HepG2 (cell line): ENCODE measurements around the gene GPER1. TPM values are rescaled to one million over a fixed set of nuclear protein-coding genes. Genes with fewer than 3 reads are reported as not detected.

Experiments used
- AGO2 ChIP-seq: fragments of 200-400 bp; formaldehyde crosslinking; optimal IDR thresholded peaks from 2 replicates; pipeline ENCODE3; 2017; ENCODE audit warnings: mild to moderate bottlenecking, low read depth, low read length, moderate library complexity
- ARID2 ChIP-seq: sonication (generic); formaldehyde crosslinking; IDR thresholded peaks from 2 replicates; pipeline ENCODE4 v1.8.1; 2022; ENCODE audit warnings: mild to moderate bottlenecking, missing genetic modification reagents, borderline replicate concordance
- ATRX ChIP-seq: sonication (generic); formaldehyde crosslinking; IDR thresholded peaks from 2 replicates; pipeline ENCODE4 v1.4.0; 2020; ENCODE audit warnings: missing genetic modification reagents, borderline replicate concordance
- FIP1L1 ChIP-seq: fragments of 200-400 bp; formaldehyde crosslinking; IDR thresholded peaks from 2 replicates; pipeline ENCODE4 v1.6.1; 2018; ENCODE audit warnings: low read depth, mild to moderate bottlenecking, low read length, moderate library complexity, borderline replicate concordance; ENCODE audit not compliant: insufficient read depth
- FOXK2 ChIP-seq: fragments of 450-650 bp; IDR thresholded peaks from 2 replicates; pipeline ENCODE4 v1.6.1; 2016
- HOXD1 ChIP-seq: sonication (generic); formaldehyde crosslinking; IDR thresholded peaks from 2 replicates; pipeline ENCODE4 v1.5.0; 2020; ENCODE audit warnings: missing genetic modification reagents
- IRF2 ChIP-seq: IDR thresholded peaks from 2 replicates; pipeline ENCODE4 v1.6.1; 2018; ENCODE audit warnings: missing genetic modification reagents, missing compliant biosample characterization
- KAT2B ChIP-seq: fragments of 150-350 bp; IDR thresholded peaks from 2 replicates; pipeline ENCODE4 v1.6.1; 2014; ENCODE audit warnings: low read depth, low read length, borderline replicate concordance
- MAFK ChIP-seq, 2 experiments: IDR thresholded peaks in 1 of 2; conservative IDR thresholded peaks in 1 of 2; 2 replicates each; pipeline ENCODE4 v1.6.1; 2011; ENCODE audit warnings: improper control_type of control experiment in 2 of 2, low read length in 2 of 2
- MTA3 ChIP-seq: sonication (generic); formaldehyde crosslinking; IDR thresholded peaks from 2 replicates; pipeline ENCODE4 v1.4.0; 2020; ENCODE audit warnings: missing genetic modification reagents
- POGZ ChIP-seq: sonication (generic); formaldehyde crosslinking; IDR thresholded peaks from 2 replicates; pipeline ENCODE4 v1.4.0; 2020; ENCODE audit warnings: mild to moderate bottlenecking, missing genetic modification reagents
- SALL2 ChIP-seq: sonication (generic); formaldehyde crosslinking; IDR thresholded peaks from 2 replicates; pipeline ENCODE4 v1.8.1; 2023; ENCODE audit warnings: mild to moderate bottlenecking, missing genetic modification reagents, inconsistent platforms
- TEAD3 ChIP-seq: optimal IDR thresholded peaks from 2 replicates; pipeline ENCODE3; 2016; ENCODE audit warnings: borderline replicate concordance
- YEATS2 ChIP-seq: sonication (generic); formaldehyde crosslinking; IDR thresholded peaks from 2 replicates; pipeline ENCODE4 v1.4.0; 2020; ENCODE audit warnings: missing genetic modification reagents, borderline replicate concordance
- ZNF260 ChIP-seq: sonication (generic); formaldehyde crosslinking; IDR thresholded peaks from 2 replicates; pipeline ENCODE4 v1.4.0; 2020; ENCODE audit warnings: missing genetic modification reagents, low read depth, mild to moderate bottlenecking, borderline replicate concordance
- ZNF263 ChIP-seq: sonication (generic); formaldehyde crosslinking; IDR thresholded peaks from 2 replicates; pipeline ENCODE4 v1.4.0; 2020; ENCODE audit warnings: missing genetic modification reagents
- ZNF367 ChIP-seq: sonication (generic); formaldehyde crosslinking; IDR thresholded peaks from 2 replicates; pipeline ENCODE4 v1.4.0; 2020; ENCODE audit warnings: missing genetic modification reagents, borderline replicate concordance
- ZNF451 ChIP-seq: sonication (generic); formaldehyde crosslinking; IDR thresholded peaks from 2 replicates; pipeline ENCODE4 v1.5.0; 2020; ENCODE audit warnings: mild to moderate bottlenecking, missing genetic modification reagents
- ZNF589 ChIP-seq: sonication (generic); formaldehyde crosslinking; conservative IDR thresholded peaks from 2 replicates; pipeline ENCODE4 v1.8.0; 2022; ENCODE audit warnings: mild to moderate bottlenecking, moderate library complexity, missing genetic modification reagents
- ZNF7 ChIP-seq: IDR thresholded peaks from 2 replicates; pipeline ENCODE4 v1.6.1; 2016; ENCODE audit warnings: missing biosample characterization, missing genetic modification reagents
- ZNF747 ChIP-seq: sonication (generic); formaldehyde crosslinking; IDR thresholded peaks from 2 replicates; pipeline ENCODE4 v1.8.1; 2023; ENCODE audit warnings: missing genetic modification reagents, mild to moderate bottlenecking, borderline replicate concordance
- ZNF850 ChIP-seq: sonication (generic); formaldehyde crosslinking; conservative IDR thresholded peaks from 2 replicates; pipeline ENCODE4 v1.9.0; 2021; ENCODE audit warnings: mild to moderate bottlenecking, missing genetic modification reagents
- ZSCAN31 ChIP-seq: sonication (generic); formaldehyde crosslinking; IDR thresholded peaks from 2 replicates; pipeline ENCODE4 v1.5.0; 2020; ENCODE audit warnings: low read depth, mild to moderate bottlenecking, missing genetic modification reagents
- polyA plus RNA-seq, 8 experiments: library from polyadenylated mRNA; depleted of rRNA in 3 of 8; stranded (reverse) in 7 of 8; unstranded in 1 of 8; fragments of >200 nt; fragmentation: Illumina TruSeq in 4 of 8; extraction: Trizol in 4 of 8; gene quantifications; 2 replicates each; pipeline versions ENCODE4 v1.2.1 to v1.2.3, GENCODE V29; 2011 to 2016; ENCODE audit warnings: low read depth in 4 of 8, missing spikeins in 1 of 8, mixed read lengths in 1 of 8; ENCODE audit not compliant: insufficient read depth in 1 of 8
- total RNA-seq, 5 experiments: library from RNA; depleted of rRNA; stranded (reverse); fragments of >200 nt; fragmentation: Illumina TruSeq; extraction: Trizol; gene quantifications; 2 replicates each; pipeline ENCODE4 v1.2.3, GENCODE V29; 2016; ENCODE audit warnings: low read depth in 1 of 5
- TF ChIP-seq, protein P1 (sequence below): fragments of 450-650 bp; IDR thresholded peaks from 2 replicates; pipeline ENCODE4 v1.6.1; 2016
- TF ChIP-seq, protein P2 (sequence below): sonication (generic); formaldehyde crosslinking; IDR thresholded peaks from 2 replicates; pipeline ENCODE4 v1.8.1; 2023; ENCODE audit warnings: mild to moderate bottlenecking, inconsistent platforms, moderate library complexity, missing genetic modification reagents, borderline replicate concordance
- TF ChIP-seq, protein P3 (sequence below): IDR thresholded peaks from 2 replicates; pipeline ENCODE4 v1.6.1; 2016; ENCODE audit warnings: low read depth, control low read depth

Gene GPER1
- total and polyA plus RNA-seq, 2 of the 13 experiments (the other 11 are each of a cell fraction or from before 2014, with no cell fraction given), result 12.7 to 19.7 TPM

DNA sequence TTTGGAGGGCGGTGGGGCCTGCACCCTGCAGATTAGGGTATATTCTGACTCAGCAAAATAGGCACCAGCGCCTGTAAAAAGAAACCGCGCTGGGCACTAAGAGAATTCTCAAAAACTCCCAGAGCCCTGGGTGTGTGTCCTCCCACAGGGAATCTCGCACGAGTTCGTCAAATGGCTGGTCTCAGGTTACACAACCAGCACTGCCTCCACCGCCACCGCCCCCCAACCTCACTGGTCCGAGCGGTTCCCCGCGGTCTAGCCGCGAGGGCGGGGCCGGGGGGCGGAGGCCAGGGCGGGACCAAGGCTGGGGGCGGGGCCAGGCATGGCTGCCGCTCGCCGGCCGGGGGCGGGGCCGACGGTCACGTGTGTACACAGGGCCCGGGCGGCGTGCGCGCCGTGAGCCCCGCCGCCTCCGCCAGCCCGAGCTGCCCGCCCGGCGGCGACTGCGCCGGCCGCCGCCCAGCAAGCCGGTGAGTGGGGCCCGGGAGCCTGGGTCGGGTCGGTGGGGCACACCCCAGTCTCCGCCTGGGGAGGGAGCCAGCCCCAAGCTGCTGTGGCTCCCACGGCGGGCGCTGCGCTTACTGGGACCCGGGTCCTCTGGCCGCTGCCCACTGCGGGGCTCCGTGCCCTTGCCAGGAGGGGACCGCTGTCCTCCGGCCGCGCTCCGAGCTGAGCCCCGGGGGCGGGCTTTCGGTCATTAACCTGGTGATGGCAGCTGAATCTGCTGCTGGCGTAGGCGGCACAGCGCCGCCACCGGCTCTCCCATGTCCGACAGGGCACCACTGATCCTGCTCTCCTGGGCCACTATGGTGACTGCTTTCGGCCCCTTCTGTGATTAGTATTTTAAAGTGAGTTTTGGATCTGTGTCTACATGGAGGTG, 43.5 kb upstream of the GPER1 start, which contains the start of gene GPR146 (continued):
- TF ChIP-seq, protein P1, sequence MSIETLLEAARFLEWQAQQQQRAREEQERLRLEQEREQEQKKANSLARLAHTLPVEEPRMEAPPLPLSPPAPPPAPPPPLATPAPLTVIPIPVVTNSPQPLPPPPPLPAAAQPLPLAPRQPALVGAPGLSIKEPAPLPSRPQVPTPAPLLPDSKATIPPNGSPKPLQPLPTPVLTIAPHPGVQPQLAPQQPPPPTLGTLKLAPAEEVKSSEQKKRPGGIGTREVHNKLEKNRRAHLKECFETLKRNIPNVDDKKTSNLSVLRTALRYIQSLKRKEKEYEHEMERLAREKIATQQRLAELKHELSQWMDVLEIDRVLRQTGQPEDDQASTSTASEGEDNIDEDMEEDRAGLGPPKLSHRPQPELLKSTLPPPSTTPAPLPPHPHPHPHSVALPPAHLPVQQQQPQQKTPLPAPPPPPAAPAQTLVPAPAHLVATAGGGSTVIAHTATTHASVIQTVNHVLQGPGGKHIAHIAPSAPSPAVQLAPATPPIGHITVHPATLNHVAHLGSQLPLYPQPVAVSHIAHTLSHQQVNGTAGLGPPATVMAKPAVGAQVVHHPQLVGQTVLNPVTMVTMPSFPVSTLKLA, result no peak
- TF ChIP-seq ZNF589 (no peak), POGZ (no peak), ZNF367 (CRISPR knock-in tag) (no peak), IRF2 (no peak), FIP1L1 (no peak), TEAD3 (CRISPR knock-in tag) (no peak), AGO2 (peak; percentile 56), FOXK2 (no peak), ZSCAN31 (CRISPR knock-in tag) (0 out of 2 replicates have a peak, but pooled peaks have one; percentile 51), KAT2B (no peak), MTA3 (no peak), HOXD1 (no peak), ZNF260 (CRISPR knock-in tag) (no peak), ATRX (no peak), ZNF850 (CRISPR knock-in tag) (no peak), MAFK (conservative IDR thresholded peaks at IDR 0.05 in 1 of 2, IDR thresholded peaks at IDR 0.05 in 1 of 2; ENCODE audit: low read length in 2 of 2) (peak; percentile 96 to 98), ZNF7 (CRISPR knock-in tag) (no peak), ARID2 (no peak), ZNF451 (no peak), YEATS2 (CRISPR knock-in tag) (0 out of 2 replicates have a peak, but pooled peaks have one; percentile 28), ZNF263 (CRISPR knock-in tag) (no peak), ZNF747 (CRISPR knock-in tag) (no peak), SALL2 (CRISPR knock-in tag) (no peak)
- TF ChIP-seq, protein P2, sequence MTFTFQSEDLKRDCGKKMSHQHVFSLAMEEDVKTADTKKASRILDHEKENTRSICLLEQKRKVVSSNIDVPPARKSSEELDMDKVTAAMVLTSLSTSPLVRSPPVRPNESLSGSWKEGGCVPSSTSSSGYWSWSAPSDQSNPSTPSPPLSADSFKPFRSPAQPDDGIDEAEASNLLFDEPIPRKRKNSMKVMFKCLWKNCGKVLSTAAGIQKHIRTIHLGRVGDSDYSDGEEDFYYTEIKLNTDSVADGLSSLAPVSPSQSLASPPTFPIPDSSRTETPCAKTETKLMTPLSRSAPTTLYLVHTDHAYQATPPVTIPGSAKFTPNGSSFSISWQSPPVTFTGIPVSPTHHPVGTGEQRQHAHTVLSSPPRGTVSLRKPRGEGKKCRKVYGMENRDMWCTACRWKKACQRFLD (CRISPR knock-in tag), result no peak; the same call in 1 of the 2 replicates
- TF ChIP-seq, protein P3, sequence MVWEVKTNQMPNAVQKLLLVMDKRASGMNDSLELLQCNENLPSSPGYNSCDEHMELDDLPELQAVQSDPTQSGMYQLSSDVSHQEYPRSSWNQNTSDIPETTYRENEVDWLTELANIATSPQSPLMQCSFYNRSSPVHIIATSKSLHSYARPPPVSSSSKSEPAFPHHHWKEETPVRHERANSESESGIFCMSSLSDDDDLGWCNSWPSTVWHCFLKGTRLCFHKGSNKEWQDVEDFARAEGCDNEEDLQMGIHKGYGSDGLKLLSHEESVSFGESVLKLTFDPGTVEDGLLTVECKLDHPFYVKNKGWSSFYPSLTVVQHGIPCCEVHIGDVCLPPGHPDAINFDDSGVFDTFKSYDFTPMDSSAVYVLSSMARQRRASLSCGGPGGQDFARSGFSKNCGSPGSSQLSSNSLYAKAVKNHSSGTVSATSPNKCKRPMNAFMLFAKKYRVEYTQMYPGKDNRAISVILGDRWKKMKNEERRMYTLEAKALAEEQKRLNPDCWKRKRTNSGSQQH (CRISPR knock-in tag), result no peak
